H1 (cell line): ENCODE measurements around the gene SOCS3.

Experiments used
- ATF3 ChIP-seq: IDR thresholded peaks from 2 replicates; pipeline ENCODE4 v1.6.1; 2011; ENCODE audit warnings: low read depth, mild to moderate bottlenecking, low read length; ENCODE audit not compliant: insufficient read depth
- CHD2 ChIP-seq: IDR thresholded peaks from 2 replicates; pipeline ENCODE4 v1.6.1; 2012; ENCODE audit warnings: low read length, improper control_type of control experiment
- CREB1 ChIP-seq: IDR thresholded peaks from 2 replicates; pipeline ENCODE4 v1.6.1; 2012; ENCODE audit warnings: inconsistent platforms
- KDM1A ChIP-seq: fragments of 200-600, 300-600 bp; sonication (generic); IDR thresholded peaks from 2 replicates; pipeline ENCODE4 v1.7.1; 2016; ENCODE audit warnings: mild to moderate bottlenecking, low read length, borderline replicate concordance
- NRF1 ChIP-seq: IDR thresholded peaks from 2 replicates; pipeline ENCODE4 v1.6.1; 2011; ENCODE audit warnings: mild to moderate bottlenecking, low read depth, low read length, improper control_type of control experiment
- POLR2A ChIP-seq, 2 experiments: IDR thresholded peaks; 1 replicate in 1 of 2; 2 replicates in 1 of 2; pipeline ENCODE4 v1.6.1; 2011; ENCODE audit warnings: low read depth in 2 of 2, low read length in 2 of 2, mild to moderate bottlenecking in 2 of 2; ENCODE audit errors: control extremely low read depth in 1 of 2
- POLR2AphosphoS5 ChIP-seq: IDR thresholded peaks from 2 replicates; pipeline ENCODE4 v1.6.1; 2011; ENCODE audit warnings: low read depth, low read length
- SRF ChIP-seq: IDR thresholded peaks from 2 replicates; pipeline ENCODE4 v1.6.1; 2011; ENCODE audit warnings: mild to moderate bottlenecking, low read depth, low read length, moderate library complexity
- TF ChIP-seq, protein P1 (sequence below), 3 experiments: IDR thresholded peaks; 1 replicate in 2 of 3; 2 replicates in 1 of 3; pipeline versions ENCODE4 v1.5.1 to v1.6.1; 2011; ENCODE audit warnings: low read length in 3 of 3, mild to moderate bottlenecking in 3 of 3, inconsistent platforms in 2 of 3, low read depth in 1 of 3, moderate library complexity in 1 of 3; ENCODE audit not compliant: insufficient read depth in 1 of 3; ENCODE audit errors: control extremely low read depth in 1 of 3
- TF ChIP-seq, protein P2 (sequence below): IDR thresholded peaks from 2 replicates; pipeline ENCODE4 v1.6.1; 2012; ENCODE audit warnings: inconsistent platforms

- TF ChIP-seq NRF1, result no peak
- TF ChIP-seq, protein P1, sequence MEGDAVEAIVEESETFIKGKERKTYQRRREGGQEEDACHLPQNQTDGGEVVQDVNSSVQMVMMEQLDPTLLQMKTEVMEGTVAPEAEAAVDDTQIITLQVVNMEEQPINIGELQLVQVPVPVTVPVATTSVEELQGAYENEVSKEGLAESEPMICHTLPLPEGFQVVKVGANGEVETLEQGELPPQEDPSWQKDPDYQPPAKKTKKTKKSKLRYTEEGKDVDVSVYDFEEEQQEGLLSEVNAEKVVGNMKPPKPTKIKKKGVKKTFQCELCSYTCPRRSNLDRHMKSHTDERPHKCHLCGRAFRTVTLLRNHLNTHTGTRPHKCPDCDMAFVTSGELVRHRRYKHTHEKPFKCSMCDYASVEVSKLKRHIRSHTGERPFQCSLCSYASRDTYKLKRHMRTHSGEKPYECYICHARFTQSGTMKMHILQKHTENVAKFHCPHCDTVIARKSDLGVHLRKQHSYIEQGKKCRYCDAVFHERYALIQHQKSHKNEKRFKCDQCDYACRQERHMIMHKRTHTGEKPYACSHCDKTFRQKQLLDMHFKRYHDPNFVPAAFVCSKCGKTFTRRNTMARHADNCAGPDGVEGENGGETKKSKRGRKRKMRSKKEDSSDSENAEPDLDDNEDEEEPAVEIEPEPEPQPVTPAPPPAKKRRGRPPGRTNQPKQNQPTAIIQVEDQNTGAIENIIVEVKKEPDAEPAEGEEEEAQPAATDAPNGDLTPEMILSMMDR (IDR thresholded peaks at IDR 0.05; ENCODE audit: control extremely low read depth in 1 of 3, insufficient read depth in 1 of 3, low read depth in 1 of 3, low read length in 3 of 3), result peak; percentile 90 to 98 (median 92)
- TF ChIP-seq ATF3, result no peak
- no peak for TF ChIP-seq SRF
- TF ChIP-seq CHD2, result no peak
- no peak for TF ChIP-seq POLR2A (IDR thresholded peaks at IDR 0.05; ENCODE audit: control extremely low read depth in 1 of 2, low read depth in 2 of 2, low read length in 2 of 2)
- 0 out of 2 replicates have a peak, but pooled peaks have one; percentile 41 for TF ChIP-seq KDM1A
- peak; percentile 55; the same call in 1 of the 2 replicates for TF ChIP-seq CREB1
- TF ChIP-seq, protein P2, sequence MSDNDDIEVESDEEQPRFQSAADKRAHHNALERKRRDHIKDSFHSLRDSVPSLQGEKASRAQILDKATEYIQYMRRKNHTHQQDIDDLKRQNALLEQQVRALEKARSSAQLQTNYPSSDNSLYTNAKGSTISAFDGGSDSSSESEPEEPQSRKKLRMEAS, result peak; percentile 77
- no peak for TF ChIP-seq POLR2AphosphoS5
These were observed 721 bp upstream of the SOCS3 start for GRCh38 chr17:78360371-78361224.
